ENCODE data around the gene DCLK3.

Gene DCLK3

GRCh38 chr3:36709826-36710365 lies 54.5 kb downstream of the DCLK3 start:
- in situ Hi-C loops (cut with MboI; ENCODE audit: low sequenced_read_pairs): no loop called here

GRCh38 chr3:36709281-36709680 lies 55.1 kb downstream of the DCLK3 start:
- in situ Hi-C loops (cut with MboI; ENCODE audit: low sequenced_read_pairs): no loop called here

DNA sequence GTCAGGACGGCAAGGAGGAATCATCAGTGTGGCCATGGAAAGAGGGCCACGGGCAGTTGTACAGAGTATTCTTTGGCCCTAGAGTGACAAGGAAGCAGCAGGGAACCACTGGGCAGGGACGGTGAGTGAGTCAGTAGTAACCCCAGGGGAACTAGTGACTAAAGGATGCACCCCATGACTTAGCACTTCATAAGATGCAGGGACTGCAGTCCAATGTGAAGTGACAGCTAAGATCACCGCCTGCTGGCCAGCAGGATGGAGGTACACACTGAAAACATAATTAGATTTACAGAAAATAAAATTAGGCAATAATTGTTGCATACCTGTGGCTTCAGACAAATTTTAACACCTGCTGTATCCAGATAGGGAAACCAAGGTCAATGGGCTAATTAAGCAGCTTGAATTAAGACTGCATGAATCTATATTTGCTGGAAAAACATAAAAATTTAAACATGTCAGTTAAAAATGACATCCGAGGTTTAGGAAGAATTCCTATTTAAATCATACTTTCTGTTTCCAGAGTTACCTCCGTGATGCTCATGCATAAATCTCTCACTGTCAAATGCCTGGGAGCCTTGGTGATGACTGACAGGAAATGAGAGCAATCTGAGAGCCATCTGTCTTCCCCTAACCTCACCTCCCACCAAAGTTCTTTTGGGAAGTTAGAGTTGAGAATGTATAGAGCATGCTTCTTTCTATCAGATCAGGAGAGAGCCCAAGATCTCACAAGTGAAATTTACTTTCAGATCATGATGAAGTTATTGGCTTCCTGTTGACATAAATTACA lies 56.5 kb downstream of the DCLK3 start:
- in situ Hi-C loops (cut with MboI; ENCODE audit: low sequenced_read_pairs): no loop called here

DNA sequence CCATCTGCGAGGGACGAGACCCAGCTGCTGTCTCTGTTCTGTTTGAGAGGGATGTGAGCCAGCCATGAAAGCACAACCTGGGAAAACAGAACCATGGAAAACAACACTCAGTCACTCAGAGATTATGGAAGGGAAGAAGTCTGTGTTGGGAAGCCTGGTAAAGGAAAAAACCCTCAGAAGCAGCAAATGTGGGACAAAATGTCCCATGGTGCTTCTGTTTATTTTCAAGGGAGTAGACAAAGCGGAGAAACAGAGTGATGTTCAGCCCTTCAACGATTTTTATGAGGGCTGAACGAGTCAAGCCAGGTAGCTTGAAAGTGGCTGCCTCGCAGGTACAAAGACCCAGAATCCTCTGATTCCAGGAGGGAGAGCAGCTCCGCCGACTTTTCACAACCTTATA lies 59.3 kb downstream of the DCLK3 start:
- in situ Hi-C loops (cut with MboI; ENCODE audit: low sequenced_read_pairs): no loop called here

DNA sequence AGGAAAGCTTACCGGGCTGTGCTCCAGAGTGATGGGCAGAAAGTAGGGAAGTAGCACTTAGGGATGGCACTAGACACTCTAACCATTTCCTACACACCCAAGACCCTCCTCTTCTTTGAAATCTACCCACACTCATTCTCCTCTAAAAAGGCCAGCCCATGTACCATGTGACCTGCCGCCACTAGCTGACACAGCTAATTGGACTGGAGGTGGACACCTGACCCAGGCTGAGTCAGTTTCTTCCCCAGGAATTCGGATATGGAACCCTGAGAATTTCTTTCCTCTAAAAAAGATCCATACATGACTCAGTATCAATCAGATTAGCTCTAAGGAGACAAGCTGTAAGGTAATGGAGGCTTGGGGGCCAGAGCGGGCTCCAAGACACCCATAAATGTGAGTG lies 60.1 kb downstream of the DCLK3 start:
- in situ Hi-C loops (cut with MboI; ENCODE audit: low sequenced_read_pairs): no loop called here

- in situ Hi-C loops (cut with MboI; ENCODE audit: low sequenced_read_pairs): no loop called here
Measured at GRCh38 chr3:36701249-36701572, 63.1 kb downstream of the DCLK3 start.

- in situ Hi-C loops (cut with MboI; ENCODE audit: low sequenced_read_pairs): no loop called here
Measured at GRCh38 chr3:36700537-36701248, 63.7 kb downstream of the DCLK3 start.

DNA sequence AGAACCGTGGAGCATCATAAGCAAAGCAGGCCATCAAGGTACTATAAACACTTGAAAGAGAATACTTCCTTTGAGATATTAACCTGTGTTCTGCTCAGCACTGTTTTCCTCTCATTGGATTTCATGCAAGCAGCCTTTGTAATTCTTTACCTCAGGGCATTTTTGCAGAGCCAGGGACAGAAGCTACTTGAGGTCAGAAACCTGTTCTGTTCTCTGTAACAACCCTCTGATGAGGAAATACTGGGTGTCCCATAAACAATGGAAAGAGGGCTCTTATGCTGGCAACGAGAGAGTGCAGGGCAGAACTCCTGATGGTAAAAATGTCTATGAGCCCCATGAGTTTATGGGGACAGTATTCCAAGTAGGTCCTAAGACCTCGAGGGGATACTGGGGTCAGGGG lies 66.0 kb downstream of the DCLK3 start:
- in situ Hi-C loops (cut with MboI; ENCODE audit: low sequenced_read_pairs): no loop called here

GRCh38 chr3:36697229-36698001 lies 66.9 kb downstream of the DCLK3 start:
- in situ Hi-C loops (cut with MboI; ENCODE audit: low sequenced_read_pairs): no loop called here

- in situ Hi-C loops (cut with MboI; ENCODE audit: low sequenced_read_pairs): no loop called here
Measured at GRCh38 chr3:36696799-36697198, 67.6 kb downstream of the DCLK3 start.

DNA sequence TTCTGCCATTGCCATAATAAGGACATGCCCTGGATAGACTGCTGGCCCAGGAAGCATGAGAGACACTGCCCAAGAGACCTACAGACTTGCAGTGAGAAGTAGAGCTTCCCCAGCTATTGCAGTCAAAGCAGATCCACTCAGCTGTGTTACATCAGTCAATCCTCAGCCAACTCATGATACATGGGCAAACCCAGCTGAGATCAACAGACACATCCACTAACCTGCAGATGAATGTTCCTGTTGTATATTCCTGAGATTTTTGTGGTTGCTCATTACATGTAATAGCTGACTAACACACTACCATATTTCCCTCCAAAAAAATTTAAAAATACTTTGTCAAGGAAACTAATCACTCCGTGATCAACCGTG lies 68.6 kb downstream of the DCLK3 start:
- in situ Hi-C loops (cut with MboI; ENCODE audit: low sequenced_read_pairs): no loop called here

- in situ Hi-C loops (cut with MboI; ENCODE audit: low sequenced_read_pairs): no loop called here
Measured at GRCh38 chr3:36695113-36695768, 69.1 kb downstream of the DCLK3 start.

GRCh38 chr3:36693670-36694069 lies 70.7 kb downstream of the DCLK3 start:
- in situ Hi-C loops (cut with MboI; ENCODE audit: low sequenced_read_pairs): no loop called here

DNA sequence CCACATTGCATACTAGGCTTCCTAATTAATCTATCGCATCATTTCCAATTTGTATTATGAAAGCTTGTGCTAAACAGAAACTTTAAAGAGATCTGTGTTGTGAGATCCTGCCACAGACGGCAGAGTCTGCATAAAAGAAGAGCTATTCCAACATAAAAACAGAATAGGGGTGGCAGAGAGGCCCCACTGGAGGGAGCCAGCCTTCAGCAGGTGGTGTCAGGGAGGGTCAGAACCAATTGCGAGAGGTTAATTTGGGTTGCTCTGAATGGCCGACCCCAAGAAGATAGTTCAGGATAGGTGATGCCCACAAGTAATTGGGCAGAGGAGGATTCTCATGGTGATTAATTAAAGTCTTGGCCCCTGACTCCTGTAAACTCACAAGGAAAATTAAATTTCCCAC lies 74.8 kb downstream of the DCLK3 start:
- in situ Hi-C loops (cut with MboI; ENCODE audit: low sequenced_read_pairs): no loop called here

DNA sequence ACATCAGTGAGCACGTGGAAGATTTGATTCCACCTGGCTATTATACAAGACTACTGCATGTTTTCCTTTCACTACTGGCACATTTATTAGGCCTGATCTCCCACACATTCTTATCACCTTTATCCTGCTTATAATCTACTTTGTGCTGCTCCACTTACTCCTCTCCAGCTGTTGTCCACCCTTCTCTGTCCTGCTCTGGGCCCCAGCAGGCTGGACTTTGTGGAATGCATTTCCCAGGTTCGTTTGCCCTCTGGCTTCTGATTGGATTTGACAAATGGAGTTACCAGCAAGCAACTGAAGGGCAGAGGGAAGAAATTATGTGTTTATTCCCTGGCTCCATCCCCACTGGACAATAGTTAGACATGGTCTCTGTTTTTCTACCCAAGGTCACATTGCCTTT lies 75.5 kb downstream of the DCLK3 start:
- in situ Hi-C loops (cut with MboI; ENCODE audit: low sequenced_read_pairs): no loop called here

GRCh38 chr3:36686516-36686915 lies 77.8 kb downstream of the DCLK3 start:
- in situ Hi-C loops (cut with MboI; ENCODE audit: low sequenced_read_pairs): no loop called here

DNA sequence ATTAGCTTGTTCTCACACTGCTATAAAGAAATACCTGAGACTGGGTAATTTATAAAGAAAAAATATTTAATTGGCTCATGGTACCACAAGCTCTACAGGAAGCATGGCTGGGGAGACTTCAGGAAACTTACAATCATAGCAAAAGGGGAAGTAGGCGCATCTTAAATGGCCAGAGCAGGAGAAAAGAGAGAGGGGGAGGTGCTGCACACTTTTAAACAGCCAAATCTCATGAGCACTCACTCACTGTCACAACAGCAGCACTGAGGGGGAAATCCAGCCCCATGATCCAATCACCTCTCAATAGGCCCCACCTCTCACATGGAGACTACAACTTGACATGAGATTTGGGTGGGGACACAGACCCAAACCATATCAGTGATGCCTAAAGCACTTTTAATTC lies 82.5 kb downstream of the DCLK3 start:
- in situ Hi-C loops (cut with MboI; ENCODE audit: low sequenced_read_pairs): no loop called here

GRCh38 chr3:36680952-36681351 lies 83.4 kb downstream of the DCLK3 start:
- in situ Hi-C loops (cut with MboI; ENCODE audit: low sequenced_read_pairs): no loop called here

- in situ Hi-C loops (cut with MboI; ENCODE audit: low sequenced_read_pairs): no loop called here
Measured at GRCh38 chr3:36679384-36680200, 84.8 kb downstream of the DCLK3 start.

Data from hTERT RPE-1 (cell line).